GM13977 (cell line): ENCODE results near the gene NOS1AP.

Experiments
- DNase-seq: peaks from one replicate; pipeline ENCODE4 v3.0.0; 2012; ENCODE audit warnings: low spot score
- CTCF ChIP-seq: IDR thresholded peaks from 2 replicates; pipeline ENCODE4 v1.5.1; 2012; ENCODE audit warnings: mild to moderate bottlenecking, control low read depth; ENCODE audit not compliant: insufficient read depth; ENCODE audit errors: extremely low read depth, missing control alignments
- in situ Hi-C: fragments of 300-500 bp; cut with MboI; formaldehyde crosslinking; loops from one replicate; pipeline ENCODE4 v1.12.0; 2022; ENCODE audit warnings: low sequenced_read_pairs, low pct_unique_long_range_greater_than_20kb, mixed read lengths, inconsistent platforms; ENCODE audit not compliant: unreplicated experiment

NOS1AP gene

GRCh38 chr1:162323023-162323422, 253.5 kb downstream of the NOS1AP start:
- no peak for TF ChIP-seq CTCF
- in situ Hi-C loops, result no loop called here
- no peak for DNase-seq

GRCh38 chr1:162324396-162324795, 254.9 kb downstream of the NOS1AP start:
- TF ChIP-seq CTCF, result no peak
- in situ Hi-C loops, result no loop called here

GRCh38 chr1:162326559-162326958, 257.1 kb downstream of the NOS1AP start:
- in situ Hi-C loops, result no loop called here
- DNase-seq, result no peak
- no peak for TF ChIP-seq CTCF

More at GRCh38 chr1:162324396-162324795, 254.9 kb downstream of the NOS1AP start:
- no peak for DNase-seq

- in situ Hi-C loops, result no loop called here
- no peak for DNase-seq
- no peak for TF ChIP-seq CTCF
Observed at GRCh38 chr1:162327144-162327787, 257.8 kb downstream of the NOS1AP start.

GRCh38 chr1:162327788-162328165, 258.3 kb downstream of the NOS1AP start:
- in situ Hi-C loops, result no loop called here
- DNase-seq, result no peak
- no peak for TF ChIP-seq CTCF

GRCh38 chr1:162328512-162328911, 259.0 kb downstream of the NOS1AP start:
- in situ Hi-C loops, result no loop called here
- TF ChIP-seq CTCF, result no peak
- no peak for DNase-seq
